ENCODE measurements around the gene NUSAP1.
"Not testable (repeated sequence)": the region's sequence is repeated elsewhere in the genome, so short reads cannot be mapped to it uniquely, and the experiment has no call there.

The NUSAP1 gene

DNA sequence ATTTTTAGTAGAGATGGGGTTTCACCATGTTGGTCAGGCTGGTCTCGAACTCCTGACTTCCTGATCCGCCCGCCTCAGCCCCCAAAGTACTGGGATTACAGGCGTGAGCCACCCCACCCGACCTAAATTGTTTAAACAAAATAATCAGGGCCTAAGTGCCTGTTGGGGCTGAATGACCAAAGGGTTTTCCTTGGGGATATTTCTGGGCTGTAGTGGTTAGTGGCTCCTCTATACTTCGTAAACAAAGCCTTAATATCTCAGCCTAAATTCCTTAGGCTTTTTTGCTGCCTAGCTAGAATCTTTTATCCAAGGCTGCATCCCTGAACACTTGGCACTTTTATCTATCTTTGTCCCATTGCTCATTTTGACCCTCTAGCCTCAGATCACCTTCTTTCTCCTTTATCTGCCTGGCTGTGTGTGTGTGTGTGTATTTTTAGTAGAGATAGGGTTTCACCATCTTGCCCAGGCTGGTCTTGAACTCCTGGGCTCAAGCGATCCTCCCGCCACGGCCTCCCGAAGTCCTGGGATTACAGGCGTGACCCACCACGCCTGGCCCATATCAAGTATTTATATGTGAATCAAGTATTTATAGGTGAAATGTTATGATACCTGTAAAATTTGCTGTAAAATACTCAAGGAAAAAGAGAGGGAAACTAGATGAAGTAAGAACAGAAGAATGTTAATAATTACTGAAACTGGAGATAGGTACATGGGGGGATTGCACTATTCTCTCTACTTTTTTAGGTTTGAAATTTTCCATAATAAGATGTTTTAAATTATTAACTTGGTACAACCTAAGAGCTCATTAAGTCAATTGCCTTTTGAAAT is 1.8 kb downstream of the NUSAP1 start:
- DNase-seq = no peak

DNA sequence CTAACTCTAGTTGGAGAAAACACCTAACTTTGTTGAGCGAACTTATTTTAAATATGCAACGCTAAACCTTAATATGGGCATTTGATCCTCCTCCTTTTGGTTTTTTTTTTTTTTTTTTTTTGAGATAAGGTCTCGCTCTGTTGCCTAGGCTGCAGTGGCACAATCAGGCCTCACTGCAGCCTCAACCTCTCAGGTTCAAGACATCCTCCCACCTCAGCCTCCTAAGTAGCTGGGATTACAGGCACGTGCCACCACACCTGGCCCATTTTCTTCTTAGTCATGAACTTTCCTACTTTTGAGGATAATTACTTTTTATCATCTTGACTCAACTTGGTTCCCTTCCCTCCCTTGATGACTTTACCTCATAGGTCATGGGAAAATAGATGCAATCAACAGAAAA is 3.9 kb downstream of the NUSAP1 start:
- no peak for DNase-seq

DNA sequence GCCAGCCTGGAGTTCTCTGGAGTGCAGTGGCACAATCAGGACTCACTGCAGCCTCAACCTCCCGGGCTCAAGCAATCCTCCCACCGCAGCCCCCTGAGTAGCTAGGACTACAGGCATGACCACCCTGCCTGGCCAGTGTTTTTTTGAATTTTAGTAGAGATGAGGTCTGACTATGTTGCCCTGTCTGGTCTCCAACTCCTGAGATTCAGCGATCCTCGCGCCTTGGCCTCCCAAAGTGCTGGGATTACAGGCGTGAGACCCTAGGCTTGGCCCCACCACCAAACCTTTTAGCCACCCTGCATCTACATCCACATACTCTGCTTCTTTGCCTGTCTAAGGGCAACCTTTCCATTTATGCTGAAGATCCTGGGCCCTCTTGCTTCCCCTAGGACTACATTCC is 4.4 kb downstream of the NUSAP1 start:
- no peak for DNase-seq

DNA sequence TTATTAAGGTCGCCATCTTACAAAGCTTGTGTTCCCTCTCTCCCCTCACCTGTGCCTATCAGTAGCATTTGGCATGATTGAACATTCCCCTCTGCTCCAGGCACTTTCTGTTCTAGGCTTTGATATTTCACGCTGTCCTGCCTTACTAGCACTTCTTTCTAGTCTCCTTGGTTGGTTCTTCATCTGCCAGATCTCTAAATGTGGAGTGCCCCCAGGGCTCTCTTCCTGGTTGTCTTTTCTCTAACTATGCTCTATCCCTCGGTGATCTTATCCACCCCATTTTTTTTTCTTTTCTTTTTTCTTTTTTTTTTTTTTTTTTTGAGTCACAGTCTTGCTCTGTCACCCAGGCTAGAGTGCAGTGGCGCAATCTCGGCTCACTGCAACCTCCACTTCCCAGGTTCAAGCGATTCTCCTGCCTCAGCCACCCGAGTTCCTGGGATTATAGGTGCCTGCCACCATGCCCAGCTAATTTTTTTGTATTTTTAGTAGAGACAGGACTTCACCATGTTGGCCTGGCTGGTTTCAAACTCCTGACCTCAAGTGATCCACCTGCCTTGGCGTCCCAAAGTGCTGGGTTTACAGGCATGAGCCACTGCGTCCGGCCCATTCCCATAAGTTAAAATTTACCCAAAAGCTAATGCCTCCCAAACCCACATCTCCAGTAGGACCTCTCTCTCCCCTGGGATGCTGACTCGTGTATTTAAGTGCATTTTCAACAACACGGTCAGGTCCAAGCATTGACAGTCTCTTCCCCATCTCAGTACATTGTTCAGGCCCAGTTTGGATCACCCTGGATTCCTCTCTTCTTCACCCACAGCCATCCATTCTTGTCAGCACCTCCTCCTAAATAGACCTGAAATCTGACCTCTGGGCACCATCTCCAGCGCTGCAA is 5.2 kb downstream of the NUSAP1 start:
- no peak for DNase-seq

DNA sequence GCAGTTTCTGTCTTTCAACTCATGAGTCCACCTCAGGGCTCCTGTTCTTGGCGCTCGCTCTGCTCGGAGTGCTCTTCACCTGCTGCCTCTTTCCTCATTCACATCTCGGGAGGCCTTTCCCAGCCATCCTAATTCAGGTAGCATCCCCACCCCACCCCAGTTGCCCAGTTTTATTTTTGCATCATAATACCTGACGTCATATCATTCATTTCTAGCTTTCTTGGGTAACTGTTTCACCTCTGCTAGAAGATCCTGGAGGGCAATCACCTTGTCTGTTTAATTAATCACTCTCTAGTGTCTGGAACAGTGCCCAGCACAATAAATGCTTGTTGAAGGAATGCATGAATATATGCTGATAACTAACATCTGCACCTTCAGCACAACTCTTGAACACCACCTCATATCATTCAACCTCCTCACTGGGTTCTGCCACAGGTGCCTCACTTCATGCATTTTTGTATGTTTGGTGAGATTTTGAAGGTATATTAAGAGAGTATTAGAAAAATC is 7.6 kb downstream of the NUSAP1 start:
- DNase-seq = no peak

DNA sequence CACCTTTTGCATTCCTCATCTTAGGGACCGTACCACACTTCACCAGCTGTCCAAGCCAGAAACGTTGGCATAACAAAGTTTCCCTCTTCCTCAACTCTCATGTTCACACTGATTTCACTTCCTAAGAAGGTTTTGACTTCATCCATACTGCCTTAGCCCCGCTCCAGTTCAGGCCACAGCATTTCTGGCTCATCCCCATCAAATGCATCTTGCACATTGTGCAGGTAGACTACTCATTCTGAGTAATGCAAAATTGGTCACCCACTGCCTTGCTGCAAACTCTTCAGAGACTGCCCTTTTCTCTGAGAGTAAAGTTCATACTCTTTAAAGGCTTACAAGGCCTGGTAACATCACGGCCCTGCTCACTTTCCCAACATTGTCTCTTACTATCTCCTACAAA is 8.8 kb downstream of the NUSAP1 start:
- no peak for DNase-seq

DNA sequence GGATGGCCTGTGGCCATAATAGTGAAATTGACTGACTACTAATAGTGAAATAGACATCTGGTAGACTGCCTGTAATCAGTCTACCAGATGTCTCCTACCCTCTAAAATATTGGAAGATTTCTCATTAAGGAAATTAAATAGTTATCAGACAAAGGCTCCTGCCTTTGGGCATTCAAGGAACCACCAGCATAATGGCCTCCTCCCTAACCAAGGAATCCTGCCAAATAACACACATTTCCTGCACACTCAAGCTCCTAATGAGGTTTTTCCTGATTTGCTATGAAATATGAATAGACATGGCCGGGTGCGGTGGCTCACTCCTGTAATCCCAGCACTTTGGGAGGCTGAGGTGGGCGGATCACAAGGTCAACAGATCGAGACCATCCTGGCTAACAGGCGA is 14.6 kb downstream of the NUSAP1 start:
- DNase-seq = no peak

DNA sequence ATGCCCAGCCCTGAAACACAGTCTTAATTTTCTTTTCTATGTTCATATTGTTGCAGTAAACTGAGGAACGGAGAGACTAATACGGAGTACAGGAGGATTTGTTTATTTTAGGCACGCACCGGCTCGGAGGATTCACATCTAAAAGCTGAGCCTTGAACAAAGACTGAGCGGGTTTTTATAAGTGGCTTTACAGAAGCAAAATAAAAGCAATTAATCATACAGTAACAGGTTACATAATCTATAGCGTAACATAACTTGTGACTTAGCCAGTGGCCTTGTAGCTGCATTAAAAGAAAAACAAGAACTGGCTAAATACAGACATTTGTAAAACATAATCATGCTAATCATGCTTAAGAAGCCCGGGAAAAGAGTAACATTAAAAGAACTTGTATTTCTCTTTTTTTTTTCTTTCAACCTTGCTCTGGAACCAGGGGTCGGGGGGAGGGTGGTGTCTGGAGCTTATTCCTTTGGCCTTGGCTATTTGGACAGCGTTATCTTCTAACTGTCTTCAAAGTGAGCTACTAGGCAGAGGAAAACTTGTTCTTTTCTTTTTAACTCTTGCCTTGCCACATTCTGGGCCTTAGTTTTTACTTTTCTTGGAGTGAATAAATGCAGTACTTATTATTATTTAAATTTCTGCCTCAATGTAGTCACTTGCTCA is 17.5 kb downstream of the NUSAP1 start:
- no peak for DNase-seq

DNA sequence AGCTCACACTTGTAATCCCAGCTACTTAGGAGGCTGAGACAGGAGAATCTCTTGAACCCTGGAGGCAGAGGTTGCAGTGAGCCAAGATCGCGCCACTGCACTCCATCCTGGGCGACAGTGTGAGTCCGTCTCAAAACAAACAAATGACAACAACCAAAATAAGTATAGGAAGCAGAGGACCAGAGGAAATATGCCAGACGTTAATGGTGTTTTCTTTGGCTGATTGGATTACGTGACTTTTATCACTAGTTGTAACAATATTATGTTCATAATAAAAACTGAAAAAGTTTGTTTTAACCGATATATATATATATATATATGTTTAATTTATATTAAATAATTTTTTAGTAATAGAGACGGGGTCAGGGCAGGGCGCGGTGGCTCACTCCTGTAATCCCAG is 21.7 kb downstream of the NUSAP1 start:
- DNase-seq = no peak

DNA sequence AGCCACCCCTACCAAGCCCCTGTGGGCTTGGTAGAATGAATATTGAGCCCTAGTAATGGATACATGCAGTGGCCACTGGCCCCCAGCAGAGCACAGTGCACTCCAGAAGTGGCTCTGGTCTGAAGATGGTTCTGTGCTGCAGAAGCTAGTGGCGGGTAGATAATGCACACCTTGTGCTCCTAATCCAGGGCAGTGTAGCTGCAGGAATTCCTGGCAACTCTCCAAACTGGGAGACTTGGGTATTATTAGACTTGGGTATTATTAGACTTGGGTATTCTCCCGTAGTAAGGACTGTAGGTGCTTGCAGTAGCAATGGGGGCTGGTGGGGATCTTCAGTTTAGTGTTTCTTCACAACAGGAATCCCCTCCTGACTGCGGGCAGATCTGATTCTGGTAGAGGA is 34.7 kb downstream of the NUSAP1 start:
- DNase-seq = no peak

DNA sequence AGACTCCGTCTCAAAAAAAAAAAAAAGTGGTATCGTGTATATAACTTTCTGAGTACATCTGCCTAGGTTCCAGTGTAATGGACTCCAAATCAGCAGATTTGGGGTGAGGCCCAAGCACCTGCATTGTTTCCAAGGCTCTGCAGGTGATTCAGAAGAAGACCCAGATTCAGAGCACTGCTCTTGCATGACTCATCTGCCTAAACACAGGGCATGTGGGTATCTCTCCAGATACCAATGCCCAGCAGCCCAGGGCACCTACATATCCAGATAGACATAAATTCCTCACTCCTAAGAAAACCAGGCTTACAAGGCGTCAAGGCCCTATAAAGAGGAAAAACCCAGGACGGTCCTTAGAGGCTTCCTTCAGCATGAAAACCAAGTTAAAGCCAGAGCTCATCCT is 45.3 kb downstream of the NUSAP1 start:
- no peak for DNase-seq

DNA sequence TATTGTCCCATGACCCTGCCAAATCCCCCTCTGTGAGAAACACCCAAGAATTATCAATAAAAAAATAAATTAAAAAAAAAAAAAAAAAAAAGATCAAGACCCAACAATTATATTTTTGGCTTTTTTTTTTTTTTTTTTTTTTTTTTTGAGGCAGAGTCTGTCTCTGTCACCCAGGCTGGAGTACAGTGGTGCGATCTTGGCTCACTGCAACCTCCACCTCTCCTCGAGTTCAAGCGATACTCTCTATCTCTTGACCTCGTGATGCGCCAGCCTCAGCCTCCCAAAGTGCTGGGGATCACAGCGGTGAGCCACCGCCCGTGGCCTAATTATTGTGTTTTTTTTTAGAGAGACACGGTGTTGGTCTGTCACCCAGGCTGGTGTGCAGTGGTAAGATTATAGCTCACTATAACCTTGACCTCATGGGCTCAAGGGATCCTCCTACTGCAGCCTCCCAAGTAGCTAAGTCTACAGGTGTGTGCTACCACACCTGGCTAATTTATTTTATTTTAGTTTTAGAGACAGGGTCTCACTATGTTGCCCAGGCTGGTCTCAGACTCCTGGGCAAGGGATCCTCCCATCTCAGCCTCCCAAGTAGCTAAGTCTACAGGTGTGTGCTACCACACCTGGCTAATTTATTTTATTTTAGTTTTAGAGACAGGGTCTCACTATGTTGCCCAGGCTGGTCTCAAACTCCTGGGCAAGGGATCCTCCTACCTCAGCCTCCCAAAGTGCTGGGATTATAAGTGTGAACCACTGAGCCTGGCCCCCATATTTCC is 51.5 kb downstream of the NUSAP1 start:
- not testable (repeated sequence) for DNase-seq

DNA sequence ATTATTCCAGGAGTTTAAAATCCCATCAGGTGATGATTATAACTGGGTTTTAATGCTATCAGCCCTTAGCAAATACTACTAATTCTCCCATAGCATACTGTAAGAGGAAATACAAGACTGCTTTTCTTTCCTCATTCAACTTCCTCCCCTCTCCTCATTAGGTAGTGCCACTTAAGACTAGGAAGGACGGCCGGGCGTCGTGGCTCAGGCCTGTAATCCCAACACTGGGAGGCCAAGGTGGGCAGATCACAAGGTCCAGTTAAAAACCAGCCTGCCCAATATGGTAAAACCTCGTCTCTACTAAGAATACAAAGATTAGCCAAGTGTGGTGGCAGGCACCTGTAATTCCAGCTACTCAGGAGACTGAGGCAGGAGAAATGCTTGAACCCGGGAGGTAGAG is 55.0 kb downstream of the NUSAP1 start:
- DNase-seq = no peak

DNA sequence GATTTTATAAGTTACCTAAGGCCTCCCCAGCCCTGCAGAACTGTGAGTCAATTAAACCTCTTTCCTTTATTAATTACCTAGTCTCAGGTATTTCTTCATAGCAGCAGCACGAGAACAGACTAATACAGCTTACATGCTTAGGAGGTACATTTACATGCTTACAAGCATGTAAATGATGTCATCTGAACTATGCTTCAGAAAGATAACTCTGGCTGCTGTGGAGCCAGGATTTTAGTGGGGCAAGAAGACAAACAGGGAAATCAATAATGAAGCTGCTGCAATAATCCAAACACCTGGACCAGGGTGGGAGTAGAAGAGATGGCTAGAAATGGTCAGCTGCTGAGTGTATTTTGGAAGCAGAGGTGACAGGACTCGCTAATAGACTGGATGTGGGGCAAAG is 60.0 kb downstream of the NUSAP1 start:
- DNase-seq = no peak

DNA sequence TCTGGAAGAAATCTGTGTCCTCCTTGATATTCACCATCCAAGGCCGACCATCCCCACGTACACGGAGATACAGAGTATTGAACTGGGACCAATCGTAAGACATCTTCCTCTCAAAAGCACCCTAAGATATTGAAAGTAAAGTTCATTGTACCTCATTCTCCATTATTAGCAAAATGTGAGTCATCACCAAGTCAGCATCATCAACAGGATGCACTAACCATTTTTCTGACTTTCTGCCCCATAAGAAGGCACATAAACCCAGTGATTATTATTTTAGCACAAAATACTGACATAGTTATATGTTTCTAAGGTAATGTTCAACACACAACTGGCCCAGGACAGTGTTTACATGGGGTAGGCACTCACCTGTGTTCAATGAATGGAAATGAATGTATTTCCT is 62.2 kb downstream of the NUSAP1 start:
- no peak for DNase-seq

DNA sequence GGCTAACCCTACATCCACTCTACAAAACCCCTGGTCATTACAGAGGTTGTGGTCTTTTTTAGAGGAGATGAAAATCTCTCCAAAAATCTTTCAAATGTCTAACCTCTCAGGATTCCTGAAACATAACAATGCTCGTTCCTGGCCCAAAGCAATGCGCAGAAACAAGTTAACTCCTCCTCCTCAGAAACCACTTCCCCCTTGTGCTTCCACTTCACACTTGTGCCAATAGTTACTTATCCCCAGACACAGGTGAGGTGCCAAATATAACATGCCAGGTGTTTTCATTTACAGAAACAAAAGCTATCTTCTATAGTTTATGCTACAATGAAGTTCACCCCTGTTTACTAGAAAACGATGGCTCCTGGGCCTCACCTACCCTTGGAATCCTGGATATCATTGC is 63.4 kb downstream of the NUSAP1 start:
- DNase-seq = no peak

DNA sequence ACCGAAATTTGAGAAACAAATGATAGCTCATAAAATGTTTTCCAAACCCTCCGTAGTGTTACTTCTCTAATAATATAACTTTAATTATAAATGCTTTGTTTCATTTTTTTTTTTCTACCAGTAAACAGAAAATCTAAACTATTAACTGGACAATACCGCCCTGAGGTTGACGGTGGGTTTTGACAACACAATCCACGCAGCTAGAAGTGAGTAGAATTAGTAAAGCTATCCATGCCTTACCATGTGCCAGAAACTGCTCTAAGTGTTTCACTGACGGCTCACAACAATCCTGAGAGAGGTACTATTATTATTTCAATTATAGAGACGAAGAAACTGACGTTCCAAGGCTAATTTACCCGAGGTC is 69.2 kb downstream of the NUSAP1 start:
- DNase-seq = no peak

DNA sequence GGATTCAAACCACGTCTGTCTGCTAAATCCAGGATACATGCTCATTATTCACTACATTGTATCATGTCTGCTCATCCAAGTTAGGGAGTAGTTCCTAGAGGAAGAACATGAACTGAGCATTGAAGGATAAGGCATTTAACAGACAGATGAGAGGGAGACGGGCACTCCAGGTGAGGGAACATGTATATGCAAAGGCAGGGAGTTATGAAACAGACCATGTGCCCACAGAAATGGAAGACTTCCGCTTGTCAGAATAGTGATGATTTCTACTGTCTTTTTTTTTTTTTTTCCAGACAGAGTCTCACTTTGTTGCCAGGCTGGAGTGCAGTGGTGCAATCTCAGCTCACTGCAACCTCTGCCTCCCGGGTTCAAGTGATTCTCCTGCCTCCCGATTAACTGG is 74.7 kb downstream of the NUSAP1 start:
- no peak for DNase-seq

DNA sequence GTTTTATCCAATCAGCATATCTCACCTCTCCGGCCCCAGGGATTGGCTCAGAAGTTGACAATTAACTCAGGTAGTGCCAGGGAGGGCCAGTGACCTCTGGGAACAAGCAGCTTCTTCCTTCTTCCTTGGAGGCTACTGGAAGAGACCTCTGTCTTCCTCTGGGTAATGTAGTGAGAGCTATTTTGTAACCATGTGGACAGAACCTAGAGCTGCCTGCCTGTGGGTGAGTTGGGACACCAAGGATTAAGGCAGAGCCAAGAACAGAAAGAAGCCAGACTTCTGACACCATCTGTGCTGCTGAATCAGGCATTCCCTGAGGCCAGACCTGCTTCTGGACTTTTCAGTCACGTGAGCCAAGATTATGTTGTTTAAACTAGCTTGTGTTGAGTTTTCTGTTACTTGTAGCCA is 75.6 kb downstream of the NUSAP1 start:
- DNase-seq = no peak

DNA sequence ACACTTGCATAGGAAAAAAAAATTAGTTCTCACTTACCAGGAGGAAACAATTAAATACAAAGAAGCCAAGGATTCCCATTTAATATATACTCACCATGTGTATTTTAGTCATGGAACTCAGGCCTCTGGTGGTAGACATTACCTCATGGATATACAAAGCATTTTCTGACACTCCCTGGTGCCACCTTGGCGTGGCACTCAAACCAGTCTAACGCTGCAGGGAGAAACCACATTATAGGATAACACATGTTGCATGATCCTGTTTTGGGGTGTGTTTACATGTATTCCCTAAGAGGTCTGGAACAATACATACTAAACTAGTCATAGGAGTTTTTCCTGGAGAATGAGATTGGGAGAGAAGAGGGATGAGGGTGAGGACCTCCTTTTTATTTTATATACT is 78.3 kb downstream of the NUSAP1 start:
- no peak for DNase-seq

DNA sequence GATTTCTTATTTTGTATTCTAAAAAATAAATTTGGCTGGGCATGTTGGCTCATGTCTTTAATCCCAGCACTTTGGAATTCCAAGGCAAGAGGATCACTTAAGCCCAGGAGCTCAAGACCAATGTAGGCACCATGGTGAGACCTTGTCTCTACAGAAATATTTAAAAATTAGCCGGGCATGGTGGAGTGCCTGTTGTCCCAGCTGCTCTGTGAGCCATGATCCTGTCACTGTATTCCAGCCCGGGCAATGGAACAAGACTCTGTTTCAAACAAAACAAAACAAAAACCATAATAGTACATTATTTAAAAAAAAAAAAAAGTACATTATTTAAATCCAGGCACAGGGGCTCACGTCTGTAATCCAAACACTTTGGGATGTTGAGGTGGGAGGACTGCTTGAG is 78.8 kb downstream of the NUSAP1 start:
- no peak for DNase-seq

DNA sequence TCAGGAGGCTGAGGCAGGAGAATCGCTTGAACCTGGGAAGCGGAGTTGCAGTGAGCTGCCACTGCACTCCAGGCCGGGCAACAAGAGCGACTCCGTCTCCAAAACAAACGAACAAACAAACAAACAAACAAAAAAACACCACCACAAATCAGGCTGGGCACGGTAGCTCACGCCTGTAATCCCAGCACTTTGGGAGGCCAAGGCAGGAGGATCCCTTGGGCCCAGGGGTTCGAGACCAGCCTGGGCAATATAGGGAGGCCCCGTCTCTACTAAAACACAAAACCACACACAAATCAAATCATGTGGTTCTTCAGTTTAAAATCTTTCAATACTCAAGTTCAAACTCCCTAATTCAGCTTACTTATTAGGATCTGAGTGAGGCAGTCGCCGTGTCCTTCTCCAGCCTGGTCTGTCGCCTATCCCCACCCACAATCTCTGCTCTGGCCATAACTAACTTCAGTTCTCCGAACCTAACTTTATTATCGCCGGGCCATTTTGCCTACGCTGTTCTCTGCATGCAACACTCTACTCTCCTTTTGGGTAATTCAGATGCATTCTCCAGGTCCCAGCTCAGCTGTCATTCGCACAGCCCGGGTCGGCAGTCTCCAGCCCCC is 83.6 kb downstream of the NUSAP1 start:
- no peak for DNase-seq
